GM18858 (cell line): Measurements from ENCODE around the gene LYRM4.

ENCODE experiments used
- ATAC-seq: cut with Tn5 transposase; IDR thresholded peaks from one replicate; pipeline ENCODE4 v1.9.1; 2021; ENCODE audit not compliant: unreplicated experiment

The LYRM4 gene

DNA sequence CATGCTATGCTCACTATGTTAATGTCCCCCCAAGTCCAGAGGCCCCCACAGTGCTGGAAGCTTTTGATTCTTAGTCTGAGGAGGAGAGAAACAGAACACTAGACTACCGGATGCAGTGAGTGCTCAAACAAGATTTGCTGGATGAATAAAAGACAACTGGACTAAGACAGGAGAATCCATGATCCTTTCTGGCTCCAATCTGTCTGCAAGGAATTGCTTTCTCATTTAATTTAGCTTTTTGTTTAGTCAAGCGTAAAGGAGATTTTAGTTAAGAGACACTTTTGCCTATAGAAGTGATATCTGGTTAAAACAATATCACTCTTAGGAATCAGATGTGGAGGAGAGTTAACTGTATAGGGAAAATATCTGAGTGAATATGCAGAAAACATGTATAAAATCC, 13.5 kb downstream of the LYRM4 start:
- no peak for ATAC-seq

DNA sequence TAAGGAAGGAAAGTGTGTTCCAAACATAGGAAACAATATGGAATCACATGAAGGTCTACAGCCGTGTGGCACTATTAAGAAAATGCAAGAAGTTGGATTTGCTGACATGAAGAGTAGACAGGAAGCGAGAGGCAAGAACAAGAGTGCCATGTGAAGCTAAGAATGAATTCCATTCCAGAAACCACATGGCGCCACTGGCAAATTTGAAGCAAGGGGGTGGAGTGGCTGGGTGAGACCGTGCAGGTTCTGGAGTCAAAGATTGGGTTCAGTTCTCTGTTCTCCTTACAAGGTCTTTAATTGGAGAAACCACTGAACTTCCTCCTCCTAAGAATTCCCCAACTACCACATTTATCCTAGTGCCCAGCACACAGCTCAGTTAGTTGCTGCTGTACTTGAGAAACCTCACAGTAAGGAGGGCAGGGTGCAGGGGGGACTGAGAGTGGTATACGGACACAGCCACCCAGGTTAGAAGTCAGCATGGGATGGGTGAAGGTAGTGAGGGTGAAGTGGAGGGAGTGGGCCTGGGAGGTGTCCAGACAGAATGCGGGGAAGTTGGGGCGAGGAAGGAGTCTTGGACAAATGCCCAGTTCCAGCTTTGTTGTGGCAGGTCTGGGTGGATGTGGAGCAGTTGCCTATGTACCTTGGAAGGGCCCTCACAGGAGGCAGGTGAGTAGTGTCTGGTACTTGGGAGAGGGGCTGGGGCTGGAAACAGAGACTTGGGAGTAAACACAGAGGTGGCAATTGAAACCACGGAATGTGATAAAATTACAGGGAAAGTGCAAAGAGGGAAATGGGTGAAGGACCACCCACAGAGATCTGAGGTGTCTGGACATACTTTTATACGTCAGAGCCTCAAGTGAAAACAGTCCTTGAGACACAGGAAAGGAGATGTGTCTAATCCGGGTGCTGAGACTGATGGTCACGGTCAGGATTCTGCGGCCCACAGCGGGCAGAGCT, 14.3 kb downstream of the LYRM4 start:
- ATAC-seq: no peak

- ATAC-seq: no peak
Observed at GRCh38 chr6:5243069-5243468, 17.7 kb downstream of the LYRM4 start.

DNA sequence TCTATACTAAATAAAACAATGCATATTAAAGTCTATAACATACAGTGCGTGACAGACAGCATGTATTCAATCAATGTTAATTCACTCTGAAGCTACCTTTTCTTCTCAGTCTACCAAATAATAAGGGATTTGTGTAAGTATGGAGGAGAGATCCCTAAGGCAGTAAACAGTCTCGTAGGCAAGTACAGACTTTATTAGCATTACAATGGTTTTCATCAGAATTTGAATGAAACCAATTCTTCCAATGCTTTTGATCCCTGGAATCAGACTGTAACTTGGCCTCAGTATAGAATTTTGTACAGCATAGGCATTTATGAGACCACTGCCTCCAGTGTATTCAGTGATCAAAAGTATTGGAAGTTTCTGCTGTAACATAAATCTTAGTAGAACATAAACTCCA, 19.5 kb downstream of the LYRM4 start:
- no peak for ATAC-seq

DNA sequence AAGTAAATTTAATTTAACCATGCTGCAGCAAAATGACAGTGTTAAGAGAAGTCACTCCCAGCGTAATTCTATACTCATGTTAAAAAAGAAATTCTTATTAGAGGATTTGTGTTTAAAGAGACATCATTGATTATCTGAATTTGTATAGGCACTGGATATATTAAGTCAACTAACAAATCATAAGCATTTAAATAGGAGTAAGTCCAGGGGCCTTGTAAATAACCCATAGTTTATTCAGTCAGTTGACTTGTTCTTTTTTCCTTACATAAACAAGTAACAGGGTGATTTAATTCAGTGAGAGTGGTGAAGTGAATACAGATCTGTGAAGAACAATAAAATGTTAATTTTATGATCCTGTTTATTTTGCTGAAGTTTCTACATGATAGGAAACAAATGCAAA, 22.4 kb downstream of the LYRM4 start:
- no peak for ATAC-seq

- ATAC-seq: no peak
Observed at GRCh38 chr6:5237805-5238204, 22.9 kb downstream of the LYRM4 start.

DNA sequence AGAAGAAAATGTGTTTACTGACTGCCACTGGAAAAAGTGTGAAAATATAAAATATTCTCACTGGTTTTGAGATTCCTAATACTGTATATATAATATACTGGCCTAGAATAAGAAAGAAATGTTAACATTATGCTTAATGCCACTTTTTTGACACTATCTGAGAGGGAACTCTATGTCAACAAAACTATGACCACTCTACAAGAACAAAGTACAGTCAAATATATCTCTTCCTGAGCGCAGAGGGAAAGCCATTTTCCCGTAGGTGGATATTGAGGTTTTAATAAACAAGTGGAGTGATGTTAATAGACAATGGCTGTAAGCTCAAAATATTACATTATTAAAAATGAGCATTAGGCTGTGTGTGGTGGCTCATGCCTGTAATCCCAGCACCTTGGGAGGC, 24.9 kb downstream of the LYRM4 start:
- no peak for ATAC-seq

- ATAC-seq: no peak
Observed at GRCh38 chr6:5234874-5235273, 25.9 kb downstream of the LYRM4 start.

DNA sequence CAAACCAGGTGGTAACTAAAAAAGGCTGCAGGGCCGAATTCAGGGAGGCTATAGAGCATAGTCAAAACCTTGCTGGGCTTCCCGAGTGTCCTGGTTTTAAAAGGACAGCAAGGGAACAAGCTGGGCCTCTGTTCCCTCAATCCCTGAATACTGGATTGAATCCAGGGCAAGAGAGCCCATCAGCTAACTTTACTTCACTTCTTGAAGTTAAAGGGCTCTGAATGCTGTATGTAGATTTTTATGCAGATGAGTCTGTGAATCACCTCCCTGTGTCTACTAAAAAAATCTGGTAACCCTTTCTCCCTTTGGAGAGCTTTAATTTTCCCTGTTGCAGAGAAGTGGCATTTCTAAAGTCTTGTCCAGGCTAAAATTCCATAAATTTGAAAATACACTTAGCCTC, 29.5 kb downstream of the LYRM4 start:
- no peak for ATAC-seq

- ATAC-seq: no peak
Observed at GRCh38 chr6:5230081-5230480, 30.7 kb downstream of the LYRM4 start.

DNA sequence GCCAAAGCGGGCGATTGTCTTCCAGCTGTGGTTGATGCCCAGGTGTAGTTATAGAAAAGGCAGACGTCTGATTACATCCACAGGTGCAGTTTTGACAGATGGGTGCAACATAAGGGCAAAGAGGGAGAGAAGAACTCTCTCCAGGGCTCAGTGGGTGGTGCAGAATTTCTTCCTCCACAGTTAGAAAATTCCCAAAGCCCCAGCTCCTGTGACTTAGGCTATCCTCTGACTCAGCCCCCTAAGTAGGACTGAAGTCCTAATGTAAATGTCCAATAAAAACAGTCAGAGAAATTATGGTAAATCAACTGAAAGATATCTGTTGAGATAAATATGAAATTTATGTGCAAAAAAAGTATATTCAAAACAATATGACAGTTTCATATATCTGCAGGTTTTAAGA, 31.4 kb downstream of the LYRM4 start:
- ATAC-seq: no peak

DNA sequence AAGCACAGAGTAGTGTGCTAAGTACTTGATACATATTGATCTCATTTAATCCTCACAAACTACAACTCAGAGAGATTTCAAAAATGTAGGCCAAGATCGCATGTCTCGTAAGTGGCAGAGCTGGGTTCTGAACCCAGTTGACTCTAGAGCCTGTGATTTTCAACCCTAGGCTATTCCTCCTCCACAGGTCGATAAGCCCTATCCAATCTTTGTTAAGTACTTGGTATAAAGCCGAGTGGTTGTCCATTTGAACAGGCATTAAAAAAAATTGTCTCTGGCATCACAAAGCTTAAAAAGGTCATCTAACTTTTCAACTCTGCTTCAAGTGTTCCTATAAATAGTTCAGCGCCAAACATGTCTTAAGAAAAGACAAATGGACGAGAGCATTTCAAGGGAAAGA, 37.4 kb downstream of the LYRM4 start:
- ATAC-seq: no peak

GRCh38 chr6:5220443-5220842, 40.3 kb downstream of the LYRM4 start:
- no peak for ATAC-seq

- ATAC-seq: no peak
Observed at GRCh38 chr6:5219011-5219691, 41.6 kb downstream of the LYRM4 start.

- ATAC-seq: no peak
Observed at GRCh38 chr6:5217356-5217755, 43.4 kb downstream of the LYRM4 start.

GRCh38 chr6:5215799-5216198, 45.0 kb downstream of the LYRM4 start:
- ATAC-seq: no peak

DNA sequence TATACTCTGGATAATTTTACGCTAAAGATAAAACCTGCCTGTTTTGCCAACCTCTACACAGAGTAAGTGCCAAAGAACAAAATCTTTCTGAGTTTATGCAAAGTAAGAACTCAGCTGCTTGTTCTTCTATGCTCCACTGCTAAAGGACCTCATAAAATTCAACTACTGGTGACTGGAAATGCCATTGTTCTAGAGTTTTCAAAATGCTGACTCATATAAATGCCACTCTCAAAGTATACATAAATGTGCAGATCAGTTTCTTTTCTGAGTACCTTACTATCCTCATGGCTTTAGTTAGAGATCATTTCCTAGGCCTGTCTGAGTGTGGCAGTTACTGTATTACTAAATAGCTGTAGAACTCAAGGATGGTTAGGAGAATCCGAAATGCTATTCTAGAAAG, 45.6 kb downstream of the LYRM4 start:
- ATAC-seq: no peak

DNA sequence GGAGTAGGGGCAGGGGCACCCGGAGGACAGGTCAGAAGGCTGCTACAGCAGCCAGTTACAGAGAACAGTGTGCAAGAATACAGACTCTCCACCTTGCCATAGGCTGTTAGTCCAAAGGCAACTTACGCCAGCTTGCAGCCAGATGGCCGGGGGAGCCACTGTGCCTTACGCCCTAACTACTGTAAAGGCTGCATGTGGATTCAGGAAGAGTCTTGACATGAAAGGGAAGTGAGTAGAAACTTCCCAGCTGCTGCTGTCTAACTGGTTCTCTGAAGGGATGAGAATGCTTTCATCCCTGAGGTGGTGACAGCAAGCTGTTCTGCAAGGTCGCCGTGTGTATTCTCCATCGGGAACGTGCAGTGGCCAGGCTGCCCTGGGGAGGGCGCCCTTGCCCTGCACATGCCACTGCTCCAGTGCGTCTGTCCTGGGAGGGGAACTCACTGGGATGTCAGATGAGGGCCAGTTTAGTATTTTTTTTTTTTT, 46.1 kb downstream of the LYRM4 start:
- no peak for ATAC-seq

GRCh38 chr6:5213836-5214235, 46.9 kb downstream of the LYRM4 start:
- ATAC-seq: no peak

GRCh38 chr6:5211492-5211891, 49.3 kb downstream of the LYRM4 start:
- ATAC-seq: no peak

DNA sequence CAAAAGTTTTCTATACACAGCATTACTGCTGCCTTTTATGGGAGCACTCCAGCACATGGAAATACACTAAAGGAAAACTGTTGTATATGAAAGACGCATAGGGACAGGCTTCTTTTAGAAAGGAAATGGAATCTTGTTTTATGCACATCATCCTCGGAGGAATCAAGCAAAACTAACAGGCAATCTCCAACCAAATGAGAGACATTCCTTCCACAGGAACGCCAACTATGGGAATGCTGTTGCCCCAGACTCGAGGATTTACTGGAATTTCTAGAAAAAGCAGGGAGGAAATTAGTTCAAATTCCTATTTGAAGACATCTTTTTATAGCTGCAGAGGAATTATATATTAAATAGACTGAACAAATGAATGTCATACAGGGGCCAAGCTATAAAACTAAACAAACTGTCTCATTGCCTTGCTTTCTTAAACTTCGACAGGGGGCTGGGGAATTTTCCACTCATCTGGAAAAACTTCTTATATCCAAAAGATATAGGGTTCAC, 52.2 kb downstream of the LYRM4 start:
- no peak for ATAC-seq

GRCh38 chr6:5208057-5208456, 52.7 kb downstream of the LYRM4 start:
- no peak for ATAC-seq
